ENCODE results near the gene ARF5. TPM values are rescaled to one million over a fixed set of nuclear protein-coding genes. Genes with fewer than 3 reads are reported as not detected.
A peak's percentile ranks its signal among the peaks of the same experiment; 100 is the strongest.

The ARF5 gene
- polyA plus RNA-seq, 1 donor: 126 TPM

- DNase-seq: peak; percentile 54
Observed at GRCh38 chr7:127588697-127589482, 679 bp downstream of the ARF5 start.

- DNase-seq: no peak
Observed at GRCh38 chr7:127589896-127590295, 1.7 kb downstream of the ARF5 start.

DNA sequence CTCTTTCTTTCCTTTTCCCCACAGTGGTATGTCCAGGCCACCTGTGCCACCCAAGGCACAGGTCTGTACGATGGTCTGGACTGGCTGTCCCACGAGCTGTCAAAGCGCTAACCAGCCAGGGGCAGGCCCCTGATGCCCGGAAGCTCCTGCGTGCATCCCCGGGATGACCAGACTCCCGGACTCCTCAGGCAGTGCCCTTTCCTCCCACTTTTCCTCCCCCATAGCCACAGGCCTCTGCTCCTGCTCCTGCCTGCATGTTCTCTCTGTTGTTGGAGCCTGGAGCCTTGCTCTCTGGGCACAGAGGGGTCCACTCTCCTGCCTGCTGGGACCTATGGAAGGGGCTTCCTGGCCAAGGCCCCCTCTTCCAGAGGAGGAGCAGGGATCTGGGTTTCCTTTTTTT is 3.0 kb downstream of the ARF5 start:
- DNase-seq: no peak

DNA sequence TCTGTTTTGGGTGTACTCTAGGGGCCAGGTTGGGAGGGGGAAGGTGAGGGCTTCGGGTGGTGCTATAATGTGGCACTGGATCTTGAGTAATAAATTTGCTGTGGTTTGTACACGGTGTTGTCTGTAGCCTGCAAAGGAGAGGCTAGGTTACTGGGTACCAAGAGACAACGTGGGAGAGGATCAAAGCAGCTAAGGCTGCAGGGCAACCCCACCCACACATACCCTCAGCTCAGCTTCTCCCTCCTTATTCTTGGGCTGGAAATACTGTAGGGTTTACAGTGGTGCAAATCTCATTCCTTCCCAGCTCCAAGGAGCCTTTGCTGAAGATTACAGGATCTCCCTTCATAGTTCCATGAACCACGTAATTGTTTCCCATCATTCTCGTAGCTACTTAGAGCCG is 3.4 kb downstream of the ARF5 start:
- no peak for DNase-seq

DNA sequence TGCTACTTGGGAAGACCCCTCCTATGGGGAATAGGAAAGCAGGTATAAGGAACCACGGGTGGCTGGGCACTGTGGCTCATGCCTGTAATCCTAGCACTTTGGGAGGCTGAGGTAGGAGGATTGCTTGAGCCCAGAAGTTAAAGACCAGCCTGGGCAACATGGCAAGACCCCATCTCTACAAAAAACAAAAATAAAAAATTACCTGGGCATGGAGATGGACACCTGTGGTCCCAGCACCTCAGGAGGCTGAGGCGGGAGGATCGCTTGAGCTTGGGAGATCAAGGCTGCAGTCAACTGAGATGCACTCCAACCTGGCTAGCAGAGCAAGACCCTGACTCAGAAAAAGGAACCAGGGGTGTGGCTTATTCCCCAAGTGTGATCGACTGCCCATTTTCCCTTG is 4.3 kb downstream of the ARF5 start:
- no peak for DNase-seq

GRCh38 chr7:127594490-127594889 is 6.3 kb downstream of the ARF5 start:
- DNase-seq: no peak

- DNase-seq: no peak
Observed at GRCh38 chr7:127595737-127596136, 7.5 kb downstream of the ARF5 start.

DNA sequence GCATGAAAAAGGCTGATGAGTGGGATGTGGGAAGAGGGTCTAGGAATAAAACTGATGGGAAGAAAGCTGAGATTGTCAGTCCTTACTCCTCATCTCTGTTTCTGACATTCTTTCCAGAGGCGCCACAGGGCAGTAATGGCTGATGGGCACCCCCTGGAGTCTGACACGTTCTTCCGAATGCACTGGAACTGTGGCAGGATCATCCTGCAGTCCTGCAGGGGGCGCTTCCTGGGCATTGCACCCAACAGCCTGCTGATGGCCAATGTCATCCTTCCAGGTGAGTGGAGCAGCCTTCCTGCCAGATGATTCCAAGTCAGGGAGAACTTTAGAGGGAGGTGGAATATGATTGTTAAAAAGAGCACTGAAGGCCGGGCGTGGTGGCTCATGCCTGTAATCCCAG is 10.1 kb downstream of the ARF5 start:
- DNase-seq: no peak

GRCh38 chr7:127600885-127601284 is 12.7 kb downstream of the ARF5 start:
- no peak for DNase-seq

- DNase-seq: no peak
Observed at GRCh38 chr7:127608446-127608845, 20.2 kb downstream of the ARF5 start.

DNA sequence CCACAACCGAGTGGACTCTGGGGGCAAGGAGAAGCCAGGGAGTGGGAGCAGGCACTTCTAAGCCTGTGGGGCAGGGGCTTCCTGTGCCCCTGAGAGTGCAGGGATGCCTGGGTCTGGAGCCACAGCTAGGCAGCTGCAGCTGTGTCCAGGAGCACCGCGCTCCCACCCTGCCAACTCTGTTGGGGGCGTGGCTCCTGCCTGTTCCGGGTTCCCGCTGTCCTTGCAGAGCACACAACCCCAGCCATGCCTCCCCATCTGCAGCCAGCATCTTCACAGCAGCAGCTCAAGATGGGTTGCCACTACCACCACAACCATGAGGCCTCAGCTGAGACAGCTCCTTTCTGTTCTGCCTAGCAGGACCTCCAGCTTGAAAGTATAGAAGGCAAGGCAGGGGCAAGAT is 21.1 kb downstream of the ARF5 start:
- DNase-seq: no peak

- no peak for DNase-seq
Observed at GRCh38 chr7:127612263-127612662, 24.1 kb downstream of the ARF5 start.

DNA sequence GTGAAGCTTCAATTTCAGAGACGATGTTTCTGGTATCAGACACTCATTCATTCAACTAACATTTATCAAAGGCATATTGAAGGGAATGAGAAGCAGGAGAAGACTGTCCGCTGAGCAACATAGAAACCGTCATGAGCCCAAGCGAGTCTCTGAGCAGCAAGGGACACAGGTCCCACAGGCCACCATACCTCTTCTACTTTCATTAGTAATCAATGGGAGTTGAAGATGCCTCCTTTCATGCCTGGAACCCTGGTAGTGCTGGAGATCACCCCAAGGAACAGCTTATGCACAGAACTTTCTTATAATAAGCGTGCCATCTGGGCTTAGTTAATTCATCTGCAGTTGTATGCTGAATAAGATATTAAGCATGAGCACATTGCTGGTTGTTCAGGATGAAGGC is 28.5 kb downstream of the ARF5 start:
- DNase-seq: no peak

DNA sequence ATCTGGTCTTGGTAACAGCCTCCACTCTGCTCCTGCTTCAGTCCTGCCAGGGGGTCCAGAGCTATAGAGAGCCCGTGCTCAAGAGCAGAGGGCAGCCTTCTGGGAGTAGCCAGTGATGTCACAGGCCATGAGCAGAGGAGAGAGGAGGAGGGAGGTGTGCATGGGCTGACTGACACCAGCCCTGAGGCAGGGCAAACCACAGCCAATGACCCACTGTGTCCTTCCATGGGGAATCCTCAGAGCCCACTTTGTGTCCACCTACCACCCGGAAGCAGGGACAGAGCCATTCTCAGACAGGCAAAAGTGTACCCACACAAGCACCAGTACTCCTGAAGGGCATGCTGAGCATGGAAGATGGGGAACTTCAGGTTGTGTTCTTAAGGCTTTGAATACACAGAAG is 29.8 kb downstream of the ARF5 start, which contains the start of gene PAX4:
TSS of gene PAX4 (minus strand) at position 101 of the 400 bp plus-strand sequence. CDS start 2,214 bp downstream, outside the sequence.
- no peak for DNase-seq

DNA sequence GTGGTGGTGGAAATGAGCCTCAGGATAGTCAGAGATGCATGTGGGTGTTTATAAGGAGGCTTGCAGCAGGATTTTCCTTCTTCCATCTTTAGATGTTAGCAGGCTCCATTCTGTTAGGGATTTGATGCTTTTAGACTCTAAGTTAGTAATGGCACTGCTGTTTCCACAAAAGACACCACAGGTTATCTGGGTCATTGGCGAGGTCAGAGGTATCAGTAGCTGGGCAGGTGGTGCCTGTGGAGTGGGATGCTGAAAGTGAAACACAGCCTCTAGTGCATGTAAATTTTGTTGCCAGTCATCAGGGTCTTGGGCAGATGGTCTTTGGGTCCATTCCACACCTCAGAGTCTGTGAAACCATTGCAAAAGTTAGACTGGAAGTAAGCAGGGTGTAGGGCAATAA is 30.6 kb downstream of the ARF5 start:
- DNase-seq: no peak

DNA sequence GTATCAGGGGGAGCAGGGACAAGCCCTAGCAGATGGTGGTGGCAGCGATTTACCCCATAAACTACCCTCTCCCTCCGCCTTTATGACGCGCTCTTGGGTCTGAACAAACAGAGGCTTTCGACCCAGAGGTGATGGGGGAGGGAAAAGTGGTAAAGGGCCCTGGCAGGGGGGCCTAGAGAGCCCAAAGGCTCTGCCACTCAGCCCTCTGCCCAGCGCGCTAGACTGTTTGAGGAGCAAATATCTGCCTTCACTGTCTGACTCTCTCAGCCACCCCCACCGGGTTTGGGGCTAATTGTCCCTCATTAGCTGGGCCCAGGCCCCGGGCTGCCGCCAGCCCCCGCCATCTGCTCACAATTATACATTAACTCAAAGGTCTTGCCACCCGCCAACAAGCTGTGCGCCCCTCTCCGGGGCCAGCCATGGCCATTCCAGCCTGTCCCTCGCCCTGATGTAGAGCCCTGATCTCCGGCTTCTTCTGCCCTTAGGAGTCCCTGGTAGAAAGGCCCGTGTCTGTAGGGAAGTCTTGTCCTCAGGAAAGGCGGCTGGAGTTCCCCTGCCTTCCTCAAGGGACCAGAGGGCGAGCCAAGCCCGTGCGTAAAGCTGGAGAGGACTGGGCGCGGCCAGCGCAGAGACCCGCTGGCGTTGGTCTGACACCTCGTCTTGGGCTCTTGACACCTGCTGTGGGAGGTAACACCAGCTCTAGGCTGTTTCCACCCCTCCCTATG is 31.6 kb downstream of the ARF5 start:
- no peak for DNase-seq

GRCh38 chr7:127620406-127621233 is 32.4 kb downstream of the ARF5 start:
- DNase-seq: no peak

- no peak for DNase-seq
Observed at GRCh38 chr7:127625331-127625730, 37.1 kb downstream of the ARF5 start.

GRCh38 chr7:127628445-127628844 is 40.2 kb downstream of the ARF5 start:
- no peak for DNase-seq

DNA sequence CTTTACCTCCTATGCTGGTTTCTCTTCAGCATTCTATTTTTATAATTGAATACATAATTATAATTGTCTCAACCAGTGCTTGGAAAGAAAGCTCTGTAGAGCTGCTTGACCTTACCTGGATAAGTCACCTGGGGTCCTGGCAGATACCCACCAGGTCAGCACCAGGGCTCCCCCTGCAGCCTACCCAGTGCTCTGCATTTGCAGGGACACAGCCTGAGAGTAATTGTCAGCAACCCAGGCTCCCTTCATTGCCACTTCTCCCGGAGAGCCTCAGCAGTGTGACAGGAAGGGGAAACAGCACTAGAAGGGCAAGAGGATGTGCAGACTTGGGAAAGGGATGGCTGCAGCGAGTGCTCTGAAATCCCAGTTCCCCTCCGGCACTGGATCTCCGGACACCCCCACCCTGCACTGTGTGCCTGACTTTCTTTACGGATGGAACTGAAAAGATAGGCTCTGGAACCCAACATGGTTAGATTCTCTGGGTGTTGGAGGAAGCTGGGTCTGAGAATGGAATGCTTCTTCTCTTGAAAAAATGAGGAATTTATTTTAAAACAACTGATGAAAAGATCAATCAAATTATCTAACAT is 41.1 kb downstream of the ARF5 start:
- no peak for DNase-seq

DNA sequence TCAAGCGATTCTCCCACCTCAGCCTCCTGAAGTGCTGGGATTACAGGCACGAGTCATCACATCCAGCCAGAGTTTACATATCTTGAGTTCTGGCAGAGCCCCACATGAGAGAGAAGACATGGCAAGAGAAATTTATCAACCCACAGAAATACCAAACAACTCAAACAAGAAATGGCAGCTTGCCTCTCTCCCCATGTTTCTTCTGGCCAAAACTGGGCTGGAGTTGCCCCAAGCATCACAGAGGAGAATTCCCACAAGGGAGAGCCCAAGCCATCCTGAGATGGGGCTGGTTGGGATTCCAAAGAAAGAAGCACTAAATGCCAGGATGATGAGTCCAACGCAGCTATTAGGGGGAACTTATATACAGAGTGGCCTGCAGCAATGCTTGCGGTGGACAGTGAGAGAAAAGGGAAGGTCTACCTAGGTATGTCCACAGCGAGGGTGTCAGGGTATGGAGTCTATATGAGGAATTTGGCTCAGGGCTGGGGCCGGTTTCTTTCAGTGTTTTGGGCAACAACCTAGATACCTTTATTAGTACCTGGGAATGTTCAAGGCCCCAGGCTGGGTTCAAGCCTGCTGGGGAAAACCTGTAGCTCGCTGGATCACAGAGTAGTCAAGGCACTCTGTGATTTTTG is 44.2 kb downstream of the ARF5 start:
- no peak for DNase-seq

GRCh38 chr7:127635659-127636285 is 47.6 kb downstream of the ARF5 start:
- DNase-seq: no peak

Measured in hindlimb muscle (tissue), 1 donor.